Fibroblast of skin of right biceps (primary cell): ENCODE results near the gene WDR53.
"Not testable (repeated sequence)": the region's sequence is repeated elsewhere in the genome, so short reads cannot be mapped to it uniquely, and the experiment has no call there.

ENCODE experiments used
- DNase-seq: peaks from one replicate; pipeline ENCODE4 v3.0.0-alpha.2; 2013

WDR53 gene

DNA sequence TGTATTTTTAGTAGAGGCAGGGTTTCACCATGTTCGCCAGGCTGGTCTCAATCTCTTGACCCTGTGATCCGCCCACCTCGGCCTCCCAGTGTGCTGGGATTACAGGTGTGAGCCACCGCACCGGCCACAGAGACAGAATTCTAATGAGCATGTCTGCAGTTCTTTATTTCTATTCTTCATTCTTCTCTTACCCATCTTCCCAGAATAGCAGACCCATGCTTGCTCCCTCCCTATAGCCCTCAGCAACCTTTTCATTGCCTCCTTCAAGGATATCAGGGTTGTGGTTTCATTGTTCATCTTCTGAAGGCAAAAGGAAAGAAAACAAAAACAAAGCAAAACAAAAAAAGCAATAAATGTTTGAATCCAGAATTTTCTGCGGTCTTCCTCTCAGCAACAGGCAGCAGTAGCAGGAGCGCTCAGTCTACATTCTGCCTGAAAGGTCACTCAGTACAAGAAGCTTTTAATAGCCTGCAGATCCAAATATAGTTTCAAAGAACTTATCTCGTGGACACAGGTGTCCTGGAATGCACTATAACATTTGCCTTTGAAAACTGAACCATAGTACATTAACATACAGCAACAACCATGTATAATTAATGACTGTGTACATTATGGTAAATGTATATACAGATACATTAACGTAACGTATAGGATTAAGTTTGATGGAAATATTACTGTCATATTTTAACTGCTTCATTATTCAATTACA lies 53.3 kb downstream of the WDR53 start, which contains the start of gene SMCO1:
Gene SMCO1, minus strand, starts transcription at position 434 of the 709 bp plus-strand sequence. Its CDS starts 137 bp downstream, at position 297.
- no peak for DNase-seq

DNA sequence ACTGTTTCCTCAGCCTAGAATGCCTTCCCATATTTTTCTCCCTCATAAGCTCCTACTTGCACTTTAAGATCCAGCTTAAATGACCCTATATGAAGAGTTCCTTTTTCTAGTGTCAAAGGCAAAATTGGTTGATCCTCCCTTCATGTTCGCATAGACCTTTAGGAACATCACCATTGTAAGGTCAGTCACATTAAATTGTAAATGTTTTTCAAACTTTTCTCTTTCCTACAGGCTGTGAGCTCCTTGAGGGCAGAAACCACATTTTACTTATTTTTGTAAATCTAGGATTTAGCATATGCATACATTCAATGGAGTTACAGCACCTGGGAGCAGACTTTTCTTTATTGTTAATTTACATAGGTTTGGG lies 54.0 kb downstream of the WDR53 start:
- DNase-seq: no peak

- DNase-seq: no peak
Observed at GRCh38 chr3:196513697-196514349, 54.5 kb downstream of the WDR53 start.

- not testable (repeated sequence) for DNase-seq
Observed at GRCh38 chr3:196511646-196512425, 56.5 kb downstream of the WDR53 start.

DNA sequence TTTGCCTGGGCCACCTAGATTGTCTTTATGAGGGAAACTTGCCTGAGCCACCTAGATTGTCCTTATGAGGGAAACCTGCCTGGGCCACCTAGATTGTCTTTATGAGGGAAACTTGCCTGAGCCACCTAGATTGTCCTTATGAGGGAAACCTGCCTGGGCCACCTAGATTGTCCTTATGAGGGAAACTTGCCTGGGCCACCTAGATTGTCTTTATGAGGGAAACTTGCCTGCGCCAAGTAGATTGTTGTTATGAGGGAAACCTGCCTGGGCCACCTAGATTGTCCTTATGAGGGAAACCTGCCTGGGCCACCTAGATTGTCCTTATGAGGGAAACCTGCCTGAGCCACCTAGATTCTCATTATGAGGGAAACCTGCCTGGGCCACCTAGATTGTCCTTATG lies 57.2 kb downstream of the WDR53 start:
- DNase-seq: not testable (repeated sequence)

GRCh38 chr3:196506687-196507086 lies 61.7 kb downstream of the WDR53 start:
- DNase-seq: no peak

GRCh38 chr3:196504556-196504955 lies 63.8 kb downstream of the WDR53 start:
- no peak for DNase-seq
